Measurements from ENCODE around the gene GNB1. TPM values are rescaled to one million over a fixed set of nuclear protein-coding genes. Genes with fewer than 3 reads are reported as not detected.

Gene GNB1
- total RNA-seq, 1 donor from 2014 or later: 170 TPM

GRCh38 chr1:1804301-1804700 is 86.6 kb downstream of the GNB1 start:
- Histone ChIP-seq H3K27me3 (no peaks in the 10 kb centered on the region), H3K9me3 (no peaks in the 10 kb centered on the region), H3K27ac (no peak overlapping the region), H3K4me1 (peaks cover 0 to 13% of the 10 kb centered on the region in 2 donors), H3K4me3 (no peak overlapping the region), H3K36me3 (peaks cover 24 to 43% of the 10 kb centered on the region in 2 donors)
- DNase-seq (ENCODE audit: low spot score in 2 of 2): no peak
- intact Hi-C loops (cut with DNase I): no loop called here
- no peak for TF ChIP-seq CTCF (IDR thresholded peaks at IDR 0.05)

- no peak for TF ChIP-seq CTCF (IDR thresholded peaks at IDR 0.05)
- peaks cover 31 to 53% of the 10 kb centered on the region in 2 donors for H3K36me3 ChIP-seq
Measured at GRCh38 chr1:1802871-1803270, 88.0 kb downstream of the GNB1 start.

GRCh38 chr1:1799716-1800115 is 91.2 kb downstream of the GNB1 start:
- Histone ChIP-seq H3K27me3 (no peaks in the 10 kb centered on the region), H3K4me1 (no peaks in the 10 kb centered on the region), H3K27ac (no peak overlapping the region), H3K36me3 (peaks cover 51 to 69% of the 10 kb centered on the region in 2 donors), H3K4me3 (no peak overlapping the region), H3K9me3 (no peaks in the 10 kb centered on the region)
- TF ChIP-seq CTCF (IDR thresholded peaks at IDR 0.05): no peak
- intact Hi-C loops (cut with DNase I): no loop called here
- DNase-seq (ENCODE audit: low spot score in 2 of 2): no peak

More at GRCh38 chr1:1802871-1803270, 88.0 kb downstream of the GNB1 start:
- H3K27me3 ChIP-seq: no peaks in the 10 kb centered on the region
- H3K4me1 ChIP-seq: peaks cover 0 to 11% of the 10 kb centered on the region in 2 donors
- no peak overlapping the region for H3K4me3 ChIP-seq
- intact Hi-C loops (cut with DNase I): no loop called here
- H3K27ac ChIP-seq: no peak overlapping the region
- DNase-seq (ENCODE audit: low spot score in 2 of 2): no peak
- no peaks in the 10 kb centered on the region for H3K9me3 ChIP-seq

GRCh38 chr1:1797731-1798341 is 93.1 kb downstream of the GNB1 start:
- TF ChIP-seq CTCF (IDR thresholded peaks at IDR 0.05): no peak
- H3K27ac ChIP-seq: no peak overlapping the region
- peaks cover 55 to 68% of the 10 kb centered on the region in 2 donors for H3K36me3 ChIP-seq
- H3K27me3 ChIP-seq: no peaks in the 10 kb centered on the region
- H3K4me3 ChIP-seq: no peak overlapping the region
- H3K4me1 ChIP-seq: no peaks in the 10 kb centered on the region
- no peaks in the 10 kb centered on the region for H3K9me3 ChIP-seq
- intact Hi-C loops (cut with DNase I): no loop called here
- no peak for DNase-seq (ENCODE audit: low spot score in 2 of 2)

GRCh38 chr1:1796466-1796865 is 94.4 kb downstream of the GNB1 start:
- Histone ChIP-seq H3K36me3 (peaks cover 61 to 74% of the 10 kb centered on the region in 2 donors), H3K27ac (no peak overlapping the region)

More at GRCh38 chr1:1796466-1796865, 94.4 kb downstream of the GNB1 start:
- intact Hi-C loops (cut with DNase I): no loop called here
- Histone ChIP-seq H3K4me3 (no peak overlapping the region), H3K9me3 (no peaks in the 10 kb centered on the region), H3K4me1 (no peaks in the 10 kb centered on the region), H3K27me3 (no peaks in the 10 kb centered on the region)
- TF ChIP-seq CTCF (IDR thresholded peaks at IDR 0.05): no peak
- DNase-seq (ENCODE audit: low spot score in 2 of 2): no peak

All from ascending aorta (tissue), 2 donors.